ENCODE data around the gene CETN1.
A peak's percentile ranks its signal among the peaks of the same experiment; 100 is the strongest.

Gene CETN1

DNA sequence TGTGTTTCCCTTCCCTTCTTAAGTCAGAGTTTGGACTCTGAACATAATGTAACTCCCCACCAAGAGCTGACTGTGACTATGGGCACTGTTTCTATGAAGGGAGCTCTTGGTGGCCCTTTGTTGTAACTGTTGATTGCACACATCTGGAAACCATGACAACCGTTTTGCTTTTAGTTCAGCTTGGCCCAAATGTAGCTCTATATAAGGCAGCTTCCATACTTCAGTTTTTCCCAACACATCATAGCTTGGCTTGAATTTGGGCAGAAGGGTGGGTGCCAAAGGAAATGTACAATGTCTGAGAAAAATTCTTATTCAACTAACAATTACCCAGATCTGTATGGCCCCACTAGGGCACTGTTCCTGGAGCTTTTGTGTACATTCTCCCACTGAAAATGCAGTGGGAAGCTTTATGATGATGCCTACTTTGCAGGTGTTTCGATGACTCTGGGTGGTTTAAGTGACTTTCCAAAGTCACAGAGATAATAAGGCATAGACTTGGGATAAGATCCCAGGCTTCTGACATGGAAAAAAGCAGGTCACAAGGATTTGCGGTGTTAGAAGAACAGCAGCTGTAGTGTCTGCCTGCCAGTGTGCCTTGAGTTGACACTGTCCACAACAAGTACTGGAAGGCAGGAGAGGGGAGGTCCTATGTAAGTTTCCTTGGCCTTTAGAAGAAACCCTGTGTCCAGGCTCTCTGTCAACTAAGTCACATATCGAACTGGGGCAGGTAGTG, 2.4 kb upstream of the CETN1 start:
- DNase-seq = no peak

DNA sequence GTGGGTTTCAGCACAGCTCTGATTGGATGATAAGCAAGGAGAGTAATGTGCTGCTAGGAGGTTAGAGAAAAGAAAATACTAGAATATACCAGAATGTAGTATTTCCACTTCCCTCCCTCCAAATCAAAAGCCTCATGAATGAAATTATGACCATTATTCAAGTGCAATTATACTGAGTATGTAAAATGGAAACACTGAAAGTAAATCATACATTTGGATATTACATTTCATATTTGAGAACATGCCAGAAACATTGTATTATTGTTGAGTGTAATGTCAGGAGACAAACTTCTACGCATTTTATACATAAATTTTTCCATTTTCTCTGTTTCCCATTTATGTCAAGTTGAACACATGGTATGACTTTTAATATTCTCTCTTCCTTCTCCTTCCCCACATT, 942 bp upstream of the CETN1 start:
- DNase-seq = no peak

DNA sequence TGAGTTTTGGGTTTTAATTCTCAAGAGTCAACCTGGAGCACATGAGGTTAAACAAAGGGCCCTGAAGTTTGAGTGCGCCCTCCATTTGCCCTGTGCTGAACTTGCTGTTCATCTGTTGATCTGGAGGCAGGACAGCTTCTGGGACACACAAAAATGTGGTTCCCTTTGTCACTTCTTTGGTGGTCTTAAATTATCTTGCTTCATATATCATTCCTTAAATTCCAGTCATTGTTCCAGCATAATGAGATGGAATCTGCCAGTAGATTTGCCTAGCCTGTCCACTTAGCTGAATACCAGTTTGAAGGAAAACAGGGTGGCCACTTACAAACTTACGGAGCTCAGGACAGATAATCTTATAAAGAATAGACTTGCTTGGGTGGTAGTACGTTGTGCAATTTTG, 916 bp downstream of the CETN1 start:
- DNase-seq = no peak

DNA sequence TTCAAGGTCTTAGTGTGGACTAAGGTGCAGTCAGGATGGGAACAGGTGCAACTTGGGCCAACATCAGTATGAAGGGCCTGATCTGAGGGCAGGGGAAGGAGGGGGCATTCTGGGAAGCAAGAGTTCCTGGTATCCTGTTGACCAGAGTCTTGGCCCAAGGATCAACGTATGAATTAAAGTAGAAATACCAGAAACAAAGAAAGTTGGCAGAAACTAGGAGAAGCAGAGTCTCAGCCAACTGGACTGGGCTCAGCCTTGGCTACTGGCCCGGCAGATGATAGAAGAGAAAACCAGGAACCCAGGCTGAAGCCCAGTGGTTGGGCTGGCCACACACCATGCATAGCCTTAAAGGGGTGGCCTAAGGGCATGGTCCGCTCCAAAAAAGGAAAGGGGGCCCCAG, 2.3 kb downstream of the CETN1 start:
- DNase-seq = no peak

DNA sequence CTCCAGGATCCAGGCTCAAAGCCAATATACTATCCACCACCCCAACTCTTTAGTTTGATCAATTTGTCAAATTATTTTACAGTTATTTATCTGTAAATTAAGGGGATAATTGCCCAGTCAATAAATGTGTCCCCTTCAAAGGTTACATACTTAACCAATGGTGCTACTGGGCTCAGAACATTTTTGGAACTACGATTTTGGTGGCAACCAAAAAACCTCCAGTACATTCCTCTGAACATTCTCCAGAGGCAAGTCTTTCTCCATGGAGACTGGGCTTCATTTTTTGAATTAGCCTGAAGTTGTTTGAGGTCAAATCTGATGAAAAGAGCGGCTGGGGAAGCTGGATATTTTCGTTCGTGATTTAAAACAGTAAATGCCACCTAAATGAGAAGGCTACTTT, 14.9 kb downstream of the CETN1 start:
- no peak for DNase-seq

DNA sequence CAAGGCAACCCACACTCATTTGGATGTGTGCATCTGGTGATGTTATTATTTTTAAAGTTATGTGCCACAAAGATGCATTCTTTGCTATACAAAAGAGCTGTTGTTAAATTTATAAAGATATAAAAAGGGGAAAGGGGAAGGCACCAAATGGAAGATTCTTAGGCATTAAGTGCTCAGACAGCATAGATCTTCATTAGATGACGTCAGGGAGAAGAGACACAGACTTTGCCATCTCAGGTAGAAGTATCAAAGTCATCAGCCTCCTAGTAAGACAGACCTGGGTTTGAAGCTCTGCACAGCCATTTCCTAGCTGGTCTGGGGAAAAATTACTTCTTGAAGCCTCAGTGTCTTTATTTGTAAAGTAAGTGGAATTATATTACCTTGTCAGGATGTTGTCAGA, 15.4 kb downstream of the CETN1 start:
- DNase-seq = no peak

DNA sequence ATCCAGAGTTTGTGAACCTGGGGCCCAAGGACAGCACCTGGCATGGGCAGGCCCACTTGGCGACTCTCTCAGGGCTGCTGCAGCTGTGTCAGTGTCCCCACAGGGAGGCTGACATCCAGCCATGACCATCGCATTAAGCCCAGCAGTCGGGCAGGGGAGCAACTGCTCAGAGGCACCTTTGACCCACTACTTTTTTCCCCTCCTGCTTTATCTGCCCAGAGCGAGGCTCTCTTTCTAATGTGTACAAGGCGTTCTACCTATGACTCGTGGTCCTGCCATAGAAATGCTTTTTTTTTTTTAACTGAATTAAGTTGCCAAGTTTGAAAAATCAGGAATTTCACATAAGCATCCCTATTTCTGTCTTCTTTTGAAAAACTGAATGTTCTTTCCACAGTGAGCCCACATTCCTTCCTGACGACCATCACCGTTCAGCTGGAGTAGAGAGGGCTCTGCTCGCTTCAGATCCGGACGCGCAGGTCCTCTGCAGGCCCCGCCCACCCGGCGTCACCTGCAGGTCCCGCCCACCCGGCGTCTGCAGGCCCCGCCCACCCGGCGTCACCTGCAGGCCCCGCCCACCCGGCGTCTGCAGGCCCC, 16.2 kb downstream of the CETN1 start:
- no peak for DNase-seq

DNA sequence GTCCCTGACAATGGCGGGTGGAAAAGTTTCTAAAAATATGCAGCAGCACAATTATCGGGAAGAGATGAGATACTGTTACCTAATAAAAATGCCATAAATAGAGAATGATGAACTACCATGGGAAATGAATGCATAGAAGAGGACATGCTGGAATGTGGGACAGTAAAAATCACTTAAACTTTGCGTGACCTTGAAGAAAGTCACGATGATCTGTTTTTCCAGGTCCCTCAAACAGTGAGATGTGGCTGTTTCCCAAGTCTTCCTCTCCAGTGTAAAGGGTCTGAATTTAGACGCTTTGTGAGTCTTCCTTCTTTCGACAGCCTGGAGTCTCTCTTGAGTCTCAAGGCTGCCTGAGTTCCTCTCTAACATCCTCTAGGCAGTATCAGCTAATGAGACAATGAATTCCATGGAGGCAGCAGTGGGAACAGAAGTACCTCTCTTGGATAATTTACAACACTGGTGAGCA, 18.0 kb downstream of the CETN1 start:
- no peak for DNase-seq

DNA sequence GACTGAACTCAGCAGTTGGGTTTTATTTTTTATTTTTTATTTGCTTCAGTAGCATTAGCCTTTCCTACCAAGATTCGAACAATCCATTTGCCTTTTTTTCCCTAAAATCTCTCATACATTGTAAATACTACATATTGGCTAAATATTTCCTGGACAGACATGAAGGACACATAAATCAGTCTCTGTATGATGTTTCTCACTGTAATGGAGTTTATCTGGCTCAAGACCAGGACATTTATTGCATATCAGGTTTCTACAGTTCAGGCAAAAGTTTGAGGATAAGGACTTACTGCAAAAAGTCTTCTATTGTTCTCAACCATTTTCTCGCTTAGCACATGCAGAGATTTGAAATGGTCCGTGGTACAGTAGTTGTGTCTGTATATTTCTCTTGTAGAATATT, 19.9 kb downstream of the CETN1 start:
- no peak for DNase-seq

DNA sequence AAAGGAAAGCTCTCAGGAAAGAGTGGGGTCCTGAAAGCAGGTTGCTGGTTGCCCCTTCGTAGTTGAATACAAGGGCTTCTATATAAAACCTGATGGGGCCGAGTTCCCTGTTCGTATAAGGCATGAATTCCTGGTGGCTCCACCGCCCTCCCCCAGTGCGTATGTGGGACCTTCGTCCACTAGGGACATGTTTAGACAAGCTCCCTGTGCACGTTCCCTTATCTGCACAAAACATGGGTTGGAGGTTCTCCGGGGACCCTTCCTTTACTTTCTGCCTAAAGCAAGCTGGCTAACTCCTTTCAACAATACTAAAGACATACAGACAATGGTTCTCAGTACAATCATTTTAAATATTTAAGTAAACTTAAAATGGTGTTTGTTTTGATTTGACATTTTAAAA, 24.6 kb downstream of the CETN1 start:
- no peak for DNase-seq

DNA sequence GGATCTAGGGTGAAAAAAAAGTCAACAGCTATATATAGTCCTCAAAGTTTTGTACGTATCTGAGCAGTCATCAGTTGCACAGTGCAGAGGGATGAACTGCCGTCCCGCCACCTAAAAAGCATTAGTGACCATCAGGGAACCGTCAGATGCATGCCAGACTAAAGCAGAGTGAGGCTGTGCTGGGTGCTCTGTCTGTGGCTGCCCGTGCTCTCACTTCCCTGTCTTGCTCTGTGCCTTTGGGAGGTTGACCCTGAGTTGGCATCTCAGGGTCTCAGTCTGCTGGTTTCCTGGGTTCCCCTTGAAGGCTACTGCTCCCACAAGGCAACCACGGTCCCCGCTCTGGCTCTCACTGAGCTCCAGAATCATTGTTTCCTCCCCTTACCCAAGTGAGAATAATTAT, 27.8 kb downstream of the CETN1 start:
- DNase-seq = no peak

DNA sequence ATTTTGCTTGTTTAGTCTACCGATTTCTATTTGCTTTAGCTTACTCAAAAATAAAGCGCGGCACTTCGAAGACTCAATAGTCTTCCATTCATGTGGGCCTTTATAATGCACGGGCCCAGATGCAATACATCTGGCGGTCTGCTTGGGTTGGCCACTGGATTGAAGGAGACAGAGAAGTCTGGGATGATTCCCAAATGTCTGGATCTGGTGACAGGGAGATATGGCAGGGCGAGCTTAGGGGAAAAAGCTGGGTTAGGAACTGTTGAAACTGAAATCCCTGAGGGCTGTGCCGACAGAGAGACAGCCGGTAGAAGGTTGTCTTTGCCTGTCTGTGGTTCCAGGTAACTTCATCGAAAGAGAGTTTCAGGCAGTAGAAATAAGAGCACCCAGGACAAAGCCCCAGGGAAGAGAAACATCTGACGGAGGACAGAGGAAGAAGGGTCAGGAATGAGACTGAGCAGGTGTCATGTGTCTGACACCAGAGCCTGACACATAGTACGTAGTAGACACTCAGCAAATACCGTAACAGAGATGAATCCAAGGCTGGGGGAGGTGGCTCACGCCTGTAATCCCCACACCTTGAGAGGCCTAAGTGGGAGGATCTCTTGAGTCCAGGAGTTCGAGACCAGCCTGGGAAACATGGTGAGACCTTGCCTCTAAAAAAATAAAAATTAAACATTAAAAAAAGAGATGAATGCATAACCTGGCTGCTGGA, 30.2 kb downstream of the CETN1 start:
- DNase-seq = no peak

DNA sequence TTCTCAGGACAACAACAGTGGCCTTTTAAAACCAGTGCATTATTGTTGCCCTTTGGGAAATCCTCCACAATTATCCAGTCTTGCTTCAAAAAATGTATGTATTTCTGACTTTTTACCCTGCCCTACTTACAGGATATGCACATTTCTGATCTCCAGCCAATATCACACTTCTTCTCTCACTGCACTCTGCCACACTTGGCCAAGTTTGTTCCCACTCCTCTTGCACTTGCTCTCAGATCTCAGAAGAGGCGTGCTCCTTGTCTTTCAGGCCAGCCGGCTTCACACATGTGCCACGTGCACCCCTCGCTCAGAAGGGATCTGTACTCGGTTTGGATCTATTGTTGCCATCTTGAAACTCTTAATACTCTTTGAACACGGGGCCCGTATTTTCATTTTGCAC, 32.0 kb downstream of the CETN1 start:
- no peak for DNase-seq

DNA sequence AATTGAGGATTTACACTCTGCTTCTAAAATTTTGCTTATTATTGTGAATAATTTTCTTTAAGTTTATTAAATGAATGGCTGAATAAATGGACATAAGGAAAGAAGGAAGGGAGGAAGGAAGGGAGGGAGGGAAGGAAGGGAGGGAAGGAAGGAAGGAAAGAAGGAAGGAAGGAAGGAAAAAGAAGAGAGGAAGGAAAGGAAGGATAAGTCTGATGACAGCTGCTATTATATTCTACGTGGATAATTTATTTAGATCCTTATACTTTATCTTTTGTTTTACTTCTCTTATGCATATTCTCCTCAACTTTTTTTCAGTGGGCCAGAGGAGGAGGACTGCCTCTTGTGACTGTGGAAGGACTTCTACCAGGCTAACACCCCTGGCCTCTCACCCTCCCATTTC, 34.0 kb downstream of the CETN1 start:
- no peak for DNase-seq

DNA sequence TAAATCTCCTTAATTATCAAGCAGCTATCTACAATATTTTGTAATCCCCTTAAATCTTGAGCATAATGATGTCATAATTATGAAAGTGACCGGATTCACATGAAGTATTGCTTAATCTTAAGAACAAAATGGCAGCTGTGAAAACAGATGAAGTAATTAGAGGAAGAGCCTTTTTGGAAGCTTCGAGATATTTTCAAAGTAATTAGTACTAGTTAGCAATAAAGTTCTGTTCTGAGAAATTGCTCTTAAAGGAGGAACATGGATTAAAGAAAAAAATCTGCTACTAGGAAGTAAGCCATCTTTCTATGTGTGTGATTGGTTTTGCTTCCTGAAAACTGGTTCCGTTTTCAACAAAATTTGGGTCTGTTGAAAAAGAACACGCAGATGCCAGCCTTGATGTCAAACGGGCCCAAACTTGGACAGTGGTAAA, 34.9 kb downstream of the CETN1 start:
- no peak for DNase-seq

DNA sequence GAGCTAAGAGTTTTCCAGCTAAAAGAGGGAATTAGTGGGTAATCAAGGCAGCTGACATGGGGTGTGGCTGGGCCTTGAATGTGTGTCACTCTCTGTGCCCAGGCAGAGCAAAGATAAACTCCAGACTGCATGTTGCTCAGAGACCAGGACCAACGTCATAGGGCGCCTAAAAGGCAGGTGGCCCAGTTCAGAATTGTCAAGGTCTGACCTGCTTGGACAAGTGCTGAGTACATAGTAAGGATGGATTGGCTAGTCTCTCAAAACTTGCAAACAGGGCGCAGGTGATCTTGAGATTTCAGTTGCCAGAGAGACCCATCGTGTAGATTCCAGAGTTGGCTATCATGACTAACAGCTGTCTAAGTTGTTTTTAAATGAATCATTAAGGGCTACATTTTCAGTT, 35.6 kb downstream of the CETN1 start:
- no peak for DNase-seq

DNA sequence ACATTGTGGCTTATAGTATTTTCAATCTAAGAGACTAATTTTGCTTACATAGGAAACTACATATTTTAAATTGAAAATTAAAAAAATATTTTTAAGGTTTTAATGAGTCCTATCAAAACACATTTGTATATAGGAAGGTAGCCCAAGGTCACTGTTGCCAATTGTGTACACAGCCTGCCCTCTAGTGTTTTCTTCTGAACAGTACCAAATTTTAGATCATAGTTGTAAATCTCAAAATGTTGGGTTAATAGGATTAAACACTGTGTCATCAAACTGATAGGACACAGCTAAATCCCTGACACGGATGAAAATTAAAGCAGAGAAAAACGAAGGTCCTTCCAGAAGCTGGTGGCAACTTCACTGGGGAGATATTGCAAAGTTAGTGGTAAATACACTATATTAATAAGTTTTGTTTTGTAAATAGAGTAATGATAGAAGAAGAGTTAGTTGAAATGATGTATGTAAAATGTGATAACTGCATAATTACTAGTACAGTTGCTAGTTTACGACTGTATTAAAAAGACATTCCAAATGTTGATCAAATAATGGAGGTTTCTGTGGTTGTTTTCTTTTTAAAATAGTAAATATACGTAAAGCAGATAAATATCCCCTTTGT, 36.3 kb downstream of the CETN1 start:
- no peak for DNase-seq

DNA sequence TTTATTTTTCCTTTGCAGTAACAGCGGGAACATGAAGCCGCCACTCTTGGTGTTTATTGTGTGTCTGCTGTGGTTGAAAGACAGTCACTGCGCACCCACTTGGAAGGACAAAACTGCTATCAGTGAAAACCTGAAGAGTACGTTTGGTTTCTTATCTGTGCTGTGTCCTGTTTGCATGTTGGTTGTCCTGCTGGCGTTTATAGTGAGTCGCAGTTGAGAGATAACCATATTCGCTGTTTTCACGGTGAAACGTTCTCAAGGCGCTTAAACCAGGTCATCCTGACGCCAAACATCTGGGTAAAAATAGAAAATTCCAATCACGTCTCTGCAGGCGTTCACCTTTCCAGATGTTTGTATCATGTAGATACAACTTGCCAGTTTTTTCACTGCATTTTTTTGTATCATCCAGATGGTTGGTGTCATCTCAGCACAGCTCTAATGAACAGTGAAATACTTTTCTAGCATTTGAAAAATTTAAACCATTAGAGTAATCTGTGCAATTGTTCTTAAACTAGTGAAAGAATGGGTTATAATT, 37.9 kb downstream of the CETN1 start:
- DNase-seq = no peak

DNA sequence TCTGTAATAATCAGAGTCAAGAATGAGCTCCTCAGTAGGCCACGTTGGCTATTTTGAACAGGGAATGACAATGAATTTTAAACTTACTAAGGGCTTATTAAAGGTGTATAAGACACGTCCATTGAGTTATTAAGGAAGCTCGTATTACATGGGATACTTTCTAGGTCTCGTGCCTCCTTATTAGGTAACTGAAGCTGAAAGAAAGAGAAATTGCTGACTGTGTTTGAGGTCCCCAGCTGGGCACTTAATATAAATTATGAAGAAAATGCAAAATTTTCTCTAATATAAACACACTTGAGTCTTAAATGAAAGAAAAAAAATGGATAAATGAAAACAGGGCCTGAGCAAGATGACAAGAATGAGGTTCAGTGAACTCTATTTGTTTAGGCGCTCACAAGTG, 38.4 kb downstream of the CETN1 start:
- no peak for DNase-seq

DNA sequence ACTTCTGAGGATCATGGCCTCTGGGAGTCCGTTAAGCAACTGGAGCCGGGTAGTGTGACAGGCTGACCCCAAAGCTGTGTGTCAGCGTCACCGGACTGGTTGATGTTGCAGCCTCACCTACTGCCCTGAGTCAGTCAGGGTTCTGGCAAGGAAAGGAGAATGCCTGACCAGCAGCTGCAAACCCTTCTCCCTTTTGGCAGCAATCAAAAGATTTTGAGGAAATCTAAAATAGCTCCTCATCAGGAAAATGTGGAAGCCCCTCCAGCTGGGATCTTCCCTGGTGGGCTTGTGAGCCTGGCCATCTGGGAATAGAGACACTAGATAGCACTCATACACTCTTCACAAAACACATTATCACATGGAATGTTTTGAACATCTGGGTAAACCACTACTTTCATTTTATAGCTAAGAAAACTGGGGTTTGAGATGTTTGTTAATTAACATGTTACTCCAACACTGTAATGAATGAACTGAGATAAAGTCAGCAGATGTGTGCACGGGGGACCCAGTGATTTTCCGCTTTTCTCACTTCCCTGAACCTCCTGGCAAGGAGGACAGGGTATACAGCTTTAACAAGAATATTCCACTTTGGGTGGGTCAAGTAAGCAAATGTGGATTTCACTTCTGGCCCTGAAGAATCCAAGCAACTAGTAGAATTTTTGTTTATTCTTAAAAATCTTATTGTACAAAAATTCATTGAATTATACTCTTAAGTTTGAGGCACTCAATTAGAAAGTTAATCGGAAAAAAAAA, 41.3 kb downstream of the CETN1 start:
- no peak for DNase-seq

DNA sequence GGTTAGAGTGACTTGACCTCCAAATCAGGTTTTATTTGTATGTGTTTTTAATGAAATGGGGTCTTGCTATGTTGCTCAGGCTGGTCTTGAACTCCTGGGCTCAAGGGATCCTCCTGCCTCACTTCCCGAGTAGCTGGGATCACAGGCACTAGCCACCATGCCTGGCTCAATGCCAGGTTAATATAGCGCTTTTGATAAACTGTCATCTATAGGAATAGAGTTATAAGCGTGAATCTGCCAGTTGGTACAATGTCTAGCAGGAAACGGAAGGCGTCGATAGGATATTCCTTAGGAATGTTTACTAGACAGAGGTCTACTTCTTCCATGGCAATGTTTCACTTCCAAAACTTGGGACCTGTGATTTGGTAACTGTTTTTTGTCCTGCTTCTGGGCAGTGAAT, 42.1 kb downstream of the CETN1 start:
- no peak for DNase-seq

DNA sequence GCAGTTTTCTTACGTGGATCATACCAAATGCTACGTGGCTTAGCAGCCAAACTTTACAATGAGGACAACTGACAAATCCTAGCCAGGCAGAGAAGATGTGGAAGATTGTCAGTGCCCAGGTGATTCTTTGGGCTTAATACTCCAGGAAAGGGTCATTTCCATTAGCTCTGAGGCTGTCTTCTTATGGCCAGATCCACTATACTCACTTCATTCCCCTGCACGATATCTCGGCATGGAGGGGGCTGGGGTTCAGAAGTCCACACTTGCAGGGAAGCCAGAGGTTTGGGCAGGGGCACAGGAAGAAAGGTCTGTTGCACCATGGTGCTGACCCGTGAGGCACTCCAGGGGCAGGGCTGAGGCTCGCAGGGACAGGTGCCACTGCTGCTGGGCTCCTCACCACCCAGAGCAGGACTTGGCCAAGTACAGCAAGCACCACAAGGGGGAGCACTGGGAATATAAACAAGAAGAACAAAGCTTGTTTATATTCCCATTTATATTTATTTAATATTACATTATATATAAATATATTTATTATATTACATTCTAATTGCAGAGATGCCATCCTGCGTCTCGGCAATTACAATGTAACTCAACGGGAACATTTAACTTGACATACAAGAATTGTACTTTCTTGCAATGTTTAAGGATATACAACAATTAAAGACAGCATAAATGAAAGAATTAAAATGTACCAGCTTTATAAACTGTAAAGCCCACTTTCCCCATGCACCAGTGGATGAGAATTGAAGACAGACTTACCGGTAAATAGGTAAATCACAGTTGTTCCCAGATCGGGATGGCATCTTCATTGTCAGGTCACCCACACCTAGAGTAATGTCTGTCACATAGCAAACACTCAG, 43.8 kb downstream of the CETN1 start:
- DNase-seq = peak; percentile 51
